HUDEP-2 (cell line): ENCODE data around the gene APOL3.
"Not testable (repeated sequence)": the region's sequence is repeated elsewhere in the genome, so short reads cannot be mapped to it uniquely, and the experiment has no call there.

Source experiments
- DNase-seq, 76 experiments: peaks; one replicate each; lab custom pipeline; 2025; ENCODE audit not compliant: unreplicated experiment in 76 of 76; lab: John Stamatoyannopoulos, UW

The APOL3 gene

GRCh38 chr22:36160499-36160942 is at the start of gene APOL3:
Gene APOL3 (minus strand): TSS chr22:36160755. CDS start chr22:36149055, 11,700 bp downstream.
- peak in 5 of 76 experiments; percentile 8 to 46 (median 19) for DNase-seq

- DNase-seq: no peak
Measured at GRCh38 chr22:36210224-36210623, 49.7 kb upstream of the APOL3 start.

GRCh38 chr22:36209488-36209908 is 48.9 kb upstream of the APOL3 start:
- DNase-seq: peak in 3 of 76 experiments; percentile 12 to 35 (median 13)

- no peak for DNase-seq
Measured at GRCh38 chr22:36208914-36209313, 48.4 kb upstream of the APOL3 start.

GRCh38 chr22:36208162-36208765 is 47.7 kb upstream of the APOL3 start:
- no peak for DNase-seq

GRCh38 chr22:36206255-36206654 is 45.7 kb upstream of the APOL3 start:
- DNase-seq: no peak

- DNase-seq: not testable (repeated sequence)
Measured at GRCh38 chr22:36205573-36205972, 45.0 kb upstream of the APOL3 start.

- peak in 1 of 76 experiments; percentile 8 for DNase-seq
Measured at GRCh38 chr22:36204632-36205015, 44.1 kb upstream of the APOL3 start.

- DNase-seq: no peak
Measured at GRCh38 chr22:36204001-36204631, 43.6 kb upstream of the APOL3 start.

- peak in 8 of 76 experiments; percentile 12 to 58 (median 32) for DNase-seq
Measured at GRCh38 chr22:36203441-36203840, 42.9 kb upstream of the APOL3 start.

- DNase-seq: peak in 29 of 76 experiments; percentile 9 to 54 (median 25)
Measured at GRCh38 chr22:36202906-36203305, 42.4 kb upstream of the APOL3 start.

GRCh38 chr22:36201630-36202319 is 41.2 kb upstream of the APOL3 start, which contains the start of gene APOL4:
Gene APOL4 (minus strand): TSS chr22:36201809. CDS start chr22:36201734, 75 bp downstream.
- peak in 75 of 76 experiments; percentile 26 to 97 (median 92) for DNase-seq

GRCh38 chr22:36201025-36201424 is 40.5 kb upstream of the APOL3 start:
- not testable (repeated sequence) for DNase-seq

- no peak for DNase-seq
Measured at GRCh38 chr22:36199001-36199551, 38.5 kb upstream of the APOL3 start.

GRCh38 chr22:36198536-36198935 is 38.0 kb upstream of the APOL3 start:
- no peak for DNase-seq

GRCh38 chr22:36197514-36198146 is 37.1 kb upstream of the APOL3 start:
- peak in 1 of 76 experiments; percentile 7 for DNase-seq

GRCh38 chr22:36197065-36197440 is 36.5 kb upstream of the APOL3 start:
- DNase-seq: peak in 1 of 76 experiments; percentile 21

- DNase-seq: no peak
Measured at GRCh38 chr22:36196254-36197064, 35.9 kb upstream of the APOL3 start.

GRCh38 chr22:36194971-36195370 is 34.4 kb upstream of the APOL3 start:
- peak in 10 of 76 experiments; percentile 9 to 32 (median 20) for DNase-seq

GRCh38 chr22:36194385-36194784 is 33.8 kb upstream of the APOL3 start:
- no peak for DNase-seq
